HepG2 (cell line): ENCODE data around the gene RPL35. TPM values are rescaled to one million over a fixed set of nuclear protein-coding genes. Genes with fewer than 3 reads are reported as not detected.

Source experiments
- ATAC-seq: fragments of 200-7000 bp; cut with Tn5 transposase; 3 replicates; pipeline ENCODE4 v1.9.1; 2020; ENCODE audit warnings: mild to moderate bottlenecking, moderate library complexity
- BruUV-seq: library from RNA; stranded (reverse); fragments of 400-500 nt; replicated peaks from 2 replicates; lab custom pipeline; 2021; lab: Mats Ljungman, UMichigan
- CTCF ChIA-PET: fragments of 300-600 bp; formaldehyde crosslinking; extraction: SDS; loops from one replicate; lab custom pipeline; 2021; ENCODE audit warnings: low total read pairs, inconsistent platforms, low intra/inter-chr PET ratio; lab: Yijun Ruan, JAX
- POLR2A ChIA-PET: fragments of 350-600 bp; sonication (Branson Sonifier 250); formaldehyde crosslinking; loops from one replicate; lab custom pipeline; 2020; ENCODE audit warnings: antibody characterized with exemption, inconsistent platforms; lab: Yijun Ruan, JAX
- DNase-seq: peaks from one replicate; pipeline ENCODE4 v3.0.0-alpha.2; 2015; ENCODE audit warnings: low spot score
- FAIRE-seq: peaks from 3 replicates; lab custom pipeline; 2011; peaks lifted over from hg19 to GRCh38; lab: Jason Lieb, UNC
- H2AFZ ChIP-seq: one replicate; pipeline ENCODE4 v1.6.1; 2011; ENCODE audit warnings: low read length, inconsistent platforms
- H3K27ac ChIP-seq: fragments of 300-600 bp; 3 replicates; pipeline ENCODE4 v1.8.0; 2011; ENCODE audit warnings: mixed run types, mild to moderate bottlenecking, mixed read lengths, low read length, inconsistent platforms; ENCODE audit not compliant: insufficient read depth; ENCODE audit errors: extremely low read length
- H3K27me3 ChIP-seq, 2 experiments: fragments of 200-600 bp in 1 of 2; 2 replicates in 1 of 2; 3 replicates in 1 of 2; pipeline versions ENCODE4 v1.6.0 to v1.8.0; 2011; ENCODE audit warnings: low read length in 2 of 2, mild to moderate bottlenecking in 2 of 2, moderate library complexity in 2 of 2, inconsistent platforms in 1 of 2; ENCODE audit not compliant: insufficient read depth in 2 of 2, control insufficient read depth in 1 of 2
- H3K36me3 ChIP-seq, 2 experiments: fragments of 200-600 bp in 1 of 2; replicated peaks in 1 of 2; 2 replicates in 1 of 2; 3 replicates in 1 of 2; pipeline versions ENCODE4 v1.5.1 to v1.8.0; 2011; ENCODE audit warnings: low read length in 2 of 2, inconsistent platforms in 1 of 2; ENCODE audit not compliant: insufficient read depth in 2 of 2, control insufficient read depth in 1 of 2
- H3K4me1 ChIP-seq: 2 replicates; pipeline ENCODE4 v1.5.1; 2012; ENCODE audit warnings: low read length, inconsistent platforms; ENCODE audit not compliant: insufficient read depth
- H3K4me2 ChIP-seq: 2 replicates; pipeline ENCODE4 v1.6.0; 2011; ENCODE audit warnings: low read depth, low read length, inconsistent platforms
- H3K4me3 ChIP-seq, 3 experiments: fragments of 200-600 bp in 1 of 3; sonication (generic), shearing (Covaris generic) in 1 of 3; replicated peaks in 1 of 3; 2 replicates each; pipeline ENCODE4 v1.5.1; 2011 to 2016; ENCODE audit warnings: low read length in 3 of 3, inconsistent platforms in 2 of 3, low read depth in 2 of 3, mild to moderate bottlenecking in 2 of 3, control low read depth in 1 of 3, mixed read lengths in 1 of 3; ENCODE audit not compliant: insufficient read depth in 1 of 3
- H3K79me2 ChIP-seq: one replicate; pipeline ENCODE4 v1.6.1; 2011; ENCODE audit warnings: low read length, inconsistent platforms; ENCODE audit not compliant: insufficient read depth
- H3K9ac ChIP-seq: 2 replicates; pipeline ENCODE4 v1.6.0; 2011; ENCODE audit warnings: mild to moderate bottlenecking, low read depth, low read length, inconsistent platforms; ENCODE audit not compliant: insufficient read depth
- H3K9me3 ChIP-seq: 2 replicates; pipeline ENCODE4 v1.5.1; 2012; ENCODE audit warnings: mild to moderate bottlenecking, low read length
- H4K20me1 ChIP-seq: 2 replicates; pipeline ENCODE4 v1.6.0; 2011; ENCODE audit warnings: inconsistent platforms, mild to moderate bottlenecking, low read length, moderate library complexity; ENCODE audit not compliant: insufficient read depth
- GATAD2A ChIP-seq: IDR thresholded peaks from 2 replicates; pipeline ENCODE4 v1.6.1; 2016
- HNF4G ChIP-seq, 2 experiments: sonication (generic) in 1 of 2; formaldehyde crosslinking in 1 of 2; IDR thresholded peaks; 2 replicates each; pipeline versions ENCODE4 v1.4.0 to v1.6.1; 2011 to 2020; ENCODE audit warnings: borderline replicate concordance in 2 of 2, low read depth in 2 of 2, mild to moderate bottlenecking in 2 of 2, low read length in 1 of 2, missing genetic modification reagents in 1 of 2, moderate library complexity in 1 of 2
- ISL2 ChIP-seq: sonication (generic); formaldehyde crosslinking; IDR thresholded peaks from 2 replicates; pipeline ENCODE4 v1.5.0; 2020; ENCODE audit warnings: missing genetic modification reagents
- NR2F6 ChIP-seq, 2 experiments: IDR thresholded peaks; 2 replicates each; pipeline ENCODE4 v1.6.1; 2016; ENCODE audit warnings: antibody characterized with exemption in 1 of 2, mild to moderate bottlenecking in 1 of 2
- RXRB ChIP-seq: IDR thresholded peaks from 2 replicates; pipeline ENCODE4 v1.6.1; 2016; ENCODE audit warnings: borderline replicate concordance, missing genetic modification reagents, missing compliant biosample characterization
- SKI ChIP-seq: fragments of 450-650 bp; IDR thresholded peaks from one replicate; pipeline ENCODE4 v1.6.1; 2018; ENCODE audit warnings: mild to moderate bottlenecking; ENCODE audit not compliant: partially characterized antibody
- WGBS: methylation state at CpG from one replicate; pipeline ENCODE4 v1.1.6; 2017; ENCODE audit warnings: low lambda C conversion rate; 5-methylcytosine and 5-hydroxymethylcytosine counted together
- in situ Hi-C: cut with HindIII; loops from 2 replicates; pipeline ENCODE4 v1.10.0; 2017; ENCODE audit warnings: low pct_unique_long_range_greater_than_20kb; ENCODE audit not compliant: extremely low pct_ligation_motif_present
- intact Hi-C: fragments of 100-400 bp; cut with micrococcal nuclease; formaldehyde crosslinking; loops from one replicate; pipeline ENCODE4 v1.10.0; 2022; ENCODE audit not compliant: unreplicated experiment
- polyA plus RNA-seq, 8 experiments: library from polyadenylated mRNA; depleted of rRNA in 3 of 8; stranded (reverse) in 7 of 8; unstranded in 1 of 8; fragments of >200 nt; fragmentation: Illumina TruSeq in 4 of 8; extraction: Trizol in 4 of 8; gene quantifications; 2 replicates each; pipeline versions ENCODE4 v1.2.1 to v1.2.3, GENCODE V29; 2011 to 2016; ENCODE audit warnings: low read depth in 4 of 8, missing spikeins in 1 of 8, mixed read lengths in 1 of 8; ENCODE audit not compliant: insufficient read depth in 1 of 8
- total RNA-seq, 5 experiments: library from RNA; depleted of rRNA; stranded (reverse); fragments of >200 nt; fragmentation: Illumina TruSeq; extraction: Trizol; gene quantifications; 2 replicates each; pipeline ENCODE4 v1.2.3, GENCODE V29; 2016; ENCODE audit warnings: low read depth in 1 of 5
- TF ChIP-seq, protein P1 (sequence below), 2 experiments: IDR thresholded peaks; 2 replicates each; pipeline ENCODE4 v1.6.1; 2011 to 2012; ENCODE audit warnings: low read length in 2 of 2, borderline replicate concordance in 1 of 2, low read depth in 1 of 2, mild to moderate bottlenecking in 1 of 2, moderate library complexity in 1 of 2

The RPL35 gene
- total and polyA plus RNA-seq, 2 of the 13 experiments (the other 11 are each of a cell fraction or from before 2014, with no cell fraction given) = 2,153 to 2,935 TPM

DNA sequence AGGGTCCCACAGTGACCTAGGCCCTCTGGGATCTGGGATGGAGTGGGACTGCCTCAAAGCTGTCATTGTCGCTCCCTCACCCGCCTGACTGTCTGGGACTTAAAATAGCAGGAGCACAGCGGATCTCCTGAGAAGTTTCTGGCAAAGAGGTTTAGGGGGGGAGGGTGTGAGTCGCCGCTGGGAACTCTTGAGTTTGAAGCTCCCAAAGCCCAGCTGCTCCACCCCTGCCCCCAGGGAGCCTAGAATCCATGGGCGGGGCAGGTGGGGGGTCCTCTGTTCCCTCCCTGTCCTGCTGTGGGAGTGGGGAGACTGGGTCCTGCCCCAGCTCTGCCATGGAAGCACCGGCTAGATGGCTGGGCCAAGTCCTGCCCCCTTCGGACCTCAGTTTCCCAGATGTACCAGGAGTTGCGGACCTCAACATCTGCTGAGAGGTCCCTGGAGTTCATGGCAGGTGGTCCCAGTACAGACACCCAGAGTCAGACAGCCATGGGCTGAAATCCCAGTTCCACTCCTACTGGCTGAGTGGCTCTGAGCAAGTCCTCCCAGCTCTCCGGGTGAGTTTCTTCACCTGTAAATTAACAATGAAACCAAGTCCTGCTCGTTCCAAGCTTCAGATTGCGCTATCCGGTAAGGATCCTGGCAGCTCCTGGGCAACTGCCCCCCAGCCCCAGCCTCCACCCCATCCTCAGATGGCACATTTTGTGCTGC lies 9.5 kb downstream of the RPL35 start (continued):
- TF ChIP-seq, protein P1, sequence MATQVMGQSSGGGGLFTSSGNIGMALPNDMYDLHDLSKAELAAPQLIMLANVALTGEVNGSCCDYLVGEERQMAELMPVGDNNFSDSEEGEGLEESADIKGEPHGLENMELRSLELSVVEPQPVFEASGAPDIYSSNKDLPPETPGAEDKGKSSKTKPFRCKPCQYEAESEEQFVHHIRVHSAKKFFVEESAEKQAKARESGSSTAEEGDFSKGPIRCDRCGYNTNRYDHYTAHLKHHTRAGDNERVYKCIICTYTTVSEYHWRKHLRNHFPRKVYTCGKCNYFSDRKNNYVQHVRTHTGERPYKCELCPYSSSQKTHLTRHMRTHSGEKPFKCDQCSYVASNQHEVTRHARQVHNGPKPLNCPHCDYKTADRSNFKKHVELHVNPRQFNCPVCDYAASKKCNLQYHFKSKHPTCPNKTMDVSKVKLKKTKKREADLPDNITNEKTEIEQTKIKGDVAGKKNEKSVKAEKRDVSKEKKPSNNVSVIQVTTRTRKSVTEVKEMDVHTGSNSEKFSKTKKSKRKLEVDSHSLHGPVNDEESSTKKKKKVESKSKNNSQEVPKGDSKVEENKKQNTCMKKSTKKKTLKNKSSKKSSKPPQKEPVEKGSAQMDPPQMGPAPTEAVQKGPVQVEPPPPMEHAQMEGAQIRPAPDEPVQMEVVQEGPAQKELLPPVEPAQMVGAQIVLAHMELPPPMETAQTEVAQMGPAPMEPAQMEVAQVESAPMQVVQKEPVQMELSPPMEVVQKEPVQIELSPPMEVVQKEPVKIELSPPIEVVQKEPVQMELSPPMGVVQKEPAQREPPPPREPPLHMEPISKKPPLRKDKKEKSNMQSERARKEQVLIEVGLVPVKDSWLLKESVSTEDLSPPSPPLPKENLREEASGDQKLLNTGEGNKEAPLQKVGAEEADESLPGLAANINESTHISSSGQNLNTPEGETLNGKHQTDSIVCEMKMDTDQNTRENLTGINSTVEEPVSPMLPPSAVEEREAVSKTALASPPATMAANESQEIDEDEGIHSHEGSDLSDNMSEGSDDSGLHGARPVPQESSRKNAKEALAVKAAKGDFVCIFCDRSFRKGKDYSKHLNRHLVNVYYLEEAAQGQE (IDR thresholded peaks at IDR 0.05; ENCODE audit: borderline replicate concordance in 1 of 2, low read depth in 1 of 2, low read length in 2 of 2) = no peak

DNA sequence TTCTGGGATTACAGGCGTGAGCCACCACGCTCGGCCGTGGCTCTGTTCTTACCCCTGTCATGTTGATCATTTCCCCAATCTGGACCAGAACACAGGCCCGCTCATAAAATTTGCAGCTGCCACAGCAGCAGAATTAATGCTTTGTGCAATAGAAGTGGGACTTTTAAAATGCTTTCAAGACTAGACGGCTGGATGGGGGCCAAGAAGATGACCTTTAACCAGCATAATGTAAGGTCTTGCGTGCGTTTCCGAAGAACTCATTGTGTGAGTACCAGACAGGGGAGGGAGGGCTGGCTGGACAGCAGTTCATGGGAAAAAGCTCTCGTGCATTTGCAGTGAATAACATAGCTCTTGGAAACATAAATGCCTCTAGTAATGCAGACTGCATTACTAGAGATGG lies 12.0 kb downstream of the RPL35 start:
- FAIRE-seq (peak; percentile 64), ATAC-seq (no peak), DNase-seq (peak; percentile 74)
- Histone ChIP-seq H3K4me1 (peaks cover 56% of the 10 kb centered on the region), H3K4me3 (no peak overlapping the region), H4K20me1 (no peaks in the 10 kb centered on the region), H3K36me3 (no peaks in the 10 kb centered on the region), H3K4me2 (peak overlapping the region; percentile 36; the same call in 1 of the 2 replicates), H2AFZ (no peak overlapping the region), H3K9ac (no peak overlapping the region), H3K27me3 (no peaks in the 10 kb centered on the region; a peak in 2 of 5 replicates), H3K79me2 (no peaks in the 10 kb centered on the region), H3K27ac (no peak overlapping the region), H3K9me3 (no peaks in the 10 kb centered on the region)
- intact Hi-C loops = no loop called here
- no TSS peak for BruUV-seq
- 1% methylated on average over 10 of the region's 10 CpGs for WGBS
- in situ Hi-C loops = loop anchor here (5.0 to 10.0 kb wide), 2 partner anchors 55 to 78 kb away; partner anchors contain the start of gene NR6A1
- ChIA-PET CTCF (interaction anchor here (1.7 kb wide), 1 partner anchor 9 kb away, joined by 3 read pairs; no protein-coding TSS in a partner anchor), POLR2A (no interaction called here)
- peak; percentile 27 for TF ChIP-seq SKI
- TF ChIP-seq GATAD2A (CRISPR knock-in tag) = peak; percentile 25; the same call in 1 of the 2 replicates
- no peak for TF ChIP-seq NR2F6 (IDR thresholded peaks at IDR 0.05)
- TF ChIP-seq NR2F6 (CRISPR knock-in tag; IDR thresholded peaks at IDR 0.05) = peak; percentile 22; the same call in 1 of the 2 replicates
- peak; percentile 15; the same call in 1 of the 2 replicates for TF ChIP-seq HNF4G (IDR thresholded peaks at IDR 0.05; ENCODE audit: borderline replicate concordance, low read depth, low read length)
- TF ChIP-seq HNF4G (CRISPR knock-in tag; IDR thresholded peaks at IDR 0.05; ENCODE audit: borderline replicate concordance, low read depth) = no peak
- TF ChIP-seq, protein P1 (IDR thresholded peaks at IDR 0.05; ENCODE audit: borderline replicate concordance in 1 of 2, low read depth in 1 of 2, low read length in 2 of 2) = peak in 1 of 2 experiments; percentile 30; a peak in 1 of 4 replicates
- TF ChIP-seq ISL2 (CRISPR knock-in tag) = no peak
- 0 out of 2 replicates have a peak, but pooled peaks have one; percentile 18 for TF ChIP-seq RXRB (CRISPR knock-in tag)
